Type B pancreatic cell (in vitro differentiated cells): ENCODE results near the gene RCSD1. TPM values are rescaled to one million over a fixed set of nuclear protein-coding genes. Genes with fewer than 3 reads are reported as not detected.

Source experiments
- DNase-seq: peaks from one replicate; pipeline ENCODE4 v3.0.0; 2021; ENCODE audit warnings: mixed read lengths; ENCODE audit not compliant: unreplicated experiment; ENCODE audit errors: extremely low spot score
- H3K27ac Mint-ChIP-seq: 2 replicates; pipeline ENCODE4 v1.8.0; 2021; ENCODE audit warnings: mild to moderate bottlenecking, mixed read lengths
- H3K27me3 Mint-ChIP-seq: 2 replicates; pipeline ENCODE4 v1.8.0; 2021; ENCODE audit warnings: mixed read lengths
- H3K36me3 Mint-ChIP-seq: 2 replicates; pipeline ENCODE4 v1.8.0; 2021; ENCODE audit warnings: mixed read lengths
- H3K4me1 Mint-ChIP-seq: one replicate; pipeline ENCODE4 v1.8.0; 2021; ENCODE audit warnings: mixed read lengths; ENCODE audit not compliant: unreplicated experiment
- H3K4me3 Mint-ChIP-seq: 2 replicates; pipeline ENCODE4 v1.8.0; 2021; ENCODE audit warnings: mild to moderate bottlenecking, mixed read lengths
- H3K9me3 Mint-ChIP-seq: 2 replicates; pipeline ENCODE4 v1.8.0; 2021; ENCODE audit warnings: mixed read lengths
- total RNA-seq: library from RNA; stranded (reverse); gene quantifications from 2 replicates; pipeline ENCODE4 v1.2.1, GENCODE V29; 2021; ENCODE audit warnings: low replicate concordance
- TF ChIP-seq, protein P1 (sequence below): fragments of 200-600 bp; sonication (generic); conservative IDR thresholded peaks from 2 replicates; pipeline ENCODE4 v1.5.0; 2021; ENCODE audit warnings: antibody characterized with exemption, mild to moderate bottlenecking

The RCSD1 gene
- total RNA-seq, 1 donor from 2014 or later, result 0.75 TPM

DNA sequence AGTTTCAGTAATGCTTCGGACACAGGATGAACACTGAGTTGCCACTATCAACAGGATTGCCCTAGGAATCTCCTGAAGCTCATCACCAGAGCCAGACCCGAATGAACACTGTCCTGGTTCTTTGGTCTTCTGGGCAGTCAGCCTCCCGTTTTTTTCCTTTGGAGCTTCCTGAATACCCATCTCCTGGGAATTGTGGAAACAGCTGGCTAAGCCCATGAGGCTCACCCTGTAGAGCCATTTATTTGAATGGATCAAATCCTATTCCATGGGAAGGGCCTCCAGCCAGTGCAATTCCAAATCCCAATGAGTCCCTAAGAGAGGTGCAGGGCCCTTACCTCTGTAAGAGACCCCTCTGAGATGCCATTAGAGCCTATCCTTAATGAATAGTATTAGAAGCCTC lies 5.9 kb downstream of the RCSD1 start:
- H3K4me3 Mint-ChIP-seq, result no peak overlapping the region

DNA sequence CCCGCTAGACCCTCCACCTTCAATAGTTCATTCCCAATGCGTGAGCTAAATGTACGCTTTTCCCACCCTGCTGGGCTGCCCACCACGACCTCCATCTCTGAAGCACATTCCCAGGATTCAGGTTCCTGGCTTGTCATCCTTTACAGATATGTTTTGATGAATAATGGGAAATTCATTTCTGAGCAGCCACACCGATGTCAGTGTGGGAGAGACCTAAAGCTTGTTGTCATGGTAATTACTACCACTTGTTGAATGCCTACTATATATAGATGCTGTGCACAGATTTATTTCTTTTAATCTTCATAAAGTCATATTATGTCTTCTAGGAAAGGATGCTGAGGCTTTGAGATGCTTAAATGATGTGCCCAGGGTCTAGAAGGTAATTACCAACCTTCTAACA lies 8.0 kb downstream of the RCSD1 start:
- H3K27ac Mint-ChIP-seq, result no peak overlapping the region
- H3K4me3 Mint-ChIP-seq, result no peak overlapping the region
- TF ChIP-seq, protein P1, sequence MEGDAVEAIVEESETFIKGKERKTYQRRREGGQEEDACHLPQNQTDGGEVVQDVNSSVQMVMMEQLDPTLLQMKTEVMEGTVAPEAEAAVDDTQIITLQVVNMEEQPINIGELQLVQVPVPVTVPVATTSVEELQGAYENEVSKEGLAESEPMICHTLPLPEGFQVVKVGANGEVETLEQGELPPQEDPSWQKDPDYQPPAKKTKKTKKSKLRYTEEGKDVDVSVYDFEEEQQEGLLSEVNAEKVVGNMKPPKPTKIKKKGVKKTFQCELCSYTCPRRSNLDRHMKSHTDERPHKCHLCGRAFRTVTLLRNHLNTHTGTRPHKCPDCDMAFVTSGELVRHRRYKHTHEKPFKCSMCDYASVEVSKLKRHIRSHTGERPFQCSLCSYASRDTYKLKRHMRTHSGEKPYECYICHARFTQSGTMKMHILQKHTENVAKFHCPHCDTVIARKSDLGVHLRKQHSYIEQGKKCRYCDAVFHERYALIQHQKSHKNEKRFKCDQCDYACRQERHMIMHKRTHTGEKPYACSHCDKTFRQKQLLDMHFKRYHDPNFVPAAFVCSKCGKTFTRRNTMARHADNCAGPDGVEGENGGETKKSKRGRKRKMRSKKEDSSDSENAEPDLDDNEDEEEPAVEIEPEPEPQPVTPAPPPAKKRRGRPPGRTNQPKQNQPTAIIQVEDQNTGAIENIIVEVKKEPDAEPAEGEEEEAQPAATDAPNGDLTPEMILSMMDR, result no peak
- H3K4me1 Mint-ChIP-seq, result peaks cover 10% of the 10 kb centered on the region
- H3K36me3 Mint-ChIP-seq, result no peaks in the 10 kb centered on the region
- H3K27me3 Mint-ChIP-seq, result peaks cover 30% of the 10 kb centered on the region
- no peak for DNase-seq
- H3K9me3 Mint-ChIP-seq, result no peaks in the 10 kb centered on the region

More for the DNA sequence above, 5.9 kb downstream of the RCSD1 start:
- no peaks in the 10 kb centered on the region for H3K36me3 Mint-ChIP-seq
- peaks cover 51% of the 10 kb centered on the region for H3K27me3 Mint-ChIP-seq
- H3K9me3 Mint-ChIP-seq, result no peaks in the 10 kb centered on the region
- peaks cover 16% of the 10 kb centered on the region for H3K4me1 Mint-ChIP-seq
- no peak overlapping the region for H3K27ac Mint-ChIP-seq
- TF ChIP-seq, protein P1, result no peak
- no peak for DNase-seq

DNA sequence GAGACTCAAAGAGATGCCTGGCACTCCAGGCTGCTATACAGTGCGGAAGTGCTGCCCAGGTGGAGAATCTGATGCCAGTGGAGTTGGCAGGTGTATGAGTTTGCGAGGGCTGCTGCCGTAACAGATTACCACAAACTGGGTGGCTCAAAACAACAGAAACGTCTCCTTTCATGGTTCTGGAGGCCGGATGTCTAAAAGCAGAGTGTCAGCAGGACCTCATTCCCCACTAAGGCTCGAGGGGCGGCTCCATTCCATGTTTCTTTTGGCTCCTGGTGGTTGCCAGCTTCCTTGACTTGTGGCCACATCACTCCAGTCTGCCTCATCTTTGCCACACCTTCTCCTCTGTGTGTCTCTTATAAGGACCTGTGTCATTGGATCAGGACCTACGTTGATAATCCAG lies 10.0 kb downstream of the RCSD1 start:
- DNase-seq, result no peak
- no peak overlapping the region for H3K4me3 Mint-ChIP-seq
- H3K27me3 Mint-ChIP-seq, result peaks cover 13% of the 10 kb centered on the region
- H3K9me3 Mint-ChIP-seq, result no peaks in the 10 kb centered on the region
- no peak overlapping the region for H3K27ac Mint-ChIP-seq
- peaks cover 5% of the 10 kb centered on the region for H3K4me1 Mint-ChIP-seq
- H3K36me3 Mint-ChIP-seq, result no peaks in the 10 kb centered on the region
- TF ChIP-seq, protein P1, result no peak

DNA sequence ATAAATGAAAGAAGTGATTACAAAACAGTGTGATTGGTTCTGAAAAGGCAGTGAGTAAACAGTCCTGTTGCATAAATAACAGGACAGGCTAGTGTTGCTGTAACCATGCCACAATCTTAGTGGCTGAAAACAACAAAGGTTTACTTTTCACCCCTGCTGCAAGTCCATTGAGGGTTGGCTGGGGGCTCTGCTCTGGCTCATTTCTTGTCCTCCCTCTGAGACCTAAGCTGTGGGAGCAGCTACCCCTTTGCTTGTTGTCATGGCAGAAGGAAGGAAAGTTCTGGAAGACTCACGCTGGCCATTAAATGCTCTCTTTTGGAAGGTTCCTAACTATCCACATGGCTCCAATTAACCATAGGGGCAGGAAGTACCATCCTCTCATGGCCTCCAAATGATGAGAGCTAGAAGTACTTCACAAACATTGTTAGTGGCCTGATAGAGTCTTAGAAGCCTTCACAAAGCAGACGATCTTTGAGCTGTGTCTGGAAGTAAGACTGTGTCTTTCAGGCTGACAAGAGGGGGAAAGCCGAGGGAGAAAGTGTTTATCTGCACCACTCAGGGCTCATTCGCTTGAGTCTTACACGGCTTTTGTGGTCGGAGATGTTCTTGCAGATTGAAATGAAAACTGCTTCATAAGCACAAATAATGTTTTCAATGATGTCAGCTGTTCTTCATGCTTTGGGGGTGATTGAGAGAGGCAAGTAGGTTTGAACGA lies 11.9 kb downstream of the RCSD1 start:
- no peaks in the 10 kb centered on the region for H3K36me3 Mint-ChIP-seq
- peaks cover 3% of the 10 kb centered on the region for H3K4me1 Mint-ChIP-seq
- no peak for DNase-seq
- TF ChIP-seq, protein P1, result no peak
- no peaks in the 10 kb centered on the region for H3K9me3 Mint-ChIP-seq
- no peak overlapping the region for H3K27ac Mint-ChIP-seq
- peaks cover 7% of the 10 kb centered on the region for H3K27me3 Mint-ChIP-seq
- no peak overlapping the region for H3K4me3 Mint-ChIP-seq

DNA sequence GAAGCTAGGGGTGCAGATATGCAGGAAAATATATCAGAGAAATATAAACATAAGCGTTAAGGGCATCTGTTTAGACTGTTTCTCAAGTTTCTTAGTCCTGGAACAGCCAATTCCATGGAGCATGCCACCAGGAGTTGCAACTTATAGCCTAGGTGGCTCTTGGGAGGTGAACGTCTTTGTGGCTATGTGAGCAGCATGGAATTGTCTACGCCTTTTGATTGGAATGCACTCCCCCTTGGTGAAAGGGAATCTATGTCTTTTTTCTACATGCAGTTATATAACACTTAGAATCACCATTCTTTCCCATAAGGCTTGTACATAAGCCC lies 12.4 kb downstream of the RCSD1 start:
- Mint-ChIP-seq H3K4me3 (no peak overlapping the region), H3K9me3 (no peaks in the 10 kb centered on the region), H3K27me3 (peaks cover 7% of the 10 kb centered on the region), H3K36me3 (no peaks in the 10 kb centered on the region), H3K4me1 (no peaks in the 10 kb centered on the region), H3K27ac (no peak overlapping the region)
- TF ChIP-seq, protein P1, result no peak
- no peak for DNase-seq
